Measurements from ENCODE around the gene TAF15. TPM values are rescaled to one million over a fixed set of nuclear protein-coding genes. Genes with fewer than 3 reads are reported as not detected.

Gene TAF15
- total and polyA plus RNA-seq, 8 donors: 140 to 277 (median 248) TPM

DNA sequence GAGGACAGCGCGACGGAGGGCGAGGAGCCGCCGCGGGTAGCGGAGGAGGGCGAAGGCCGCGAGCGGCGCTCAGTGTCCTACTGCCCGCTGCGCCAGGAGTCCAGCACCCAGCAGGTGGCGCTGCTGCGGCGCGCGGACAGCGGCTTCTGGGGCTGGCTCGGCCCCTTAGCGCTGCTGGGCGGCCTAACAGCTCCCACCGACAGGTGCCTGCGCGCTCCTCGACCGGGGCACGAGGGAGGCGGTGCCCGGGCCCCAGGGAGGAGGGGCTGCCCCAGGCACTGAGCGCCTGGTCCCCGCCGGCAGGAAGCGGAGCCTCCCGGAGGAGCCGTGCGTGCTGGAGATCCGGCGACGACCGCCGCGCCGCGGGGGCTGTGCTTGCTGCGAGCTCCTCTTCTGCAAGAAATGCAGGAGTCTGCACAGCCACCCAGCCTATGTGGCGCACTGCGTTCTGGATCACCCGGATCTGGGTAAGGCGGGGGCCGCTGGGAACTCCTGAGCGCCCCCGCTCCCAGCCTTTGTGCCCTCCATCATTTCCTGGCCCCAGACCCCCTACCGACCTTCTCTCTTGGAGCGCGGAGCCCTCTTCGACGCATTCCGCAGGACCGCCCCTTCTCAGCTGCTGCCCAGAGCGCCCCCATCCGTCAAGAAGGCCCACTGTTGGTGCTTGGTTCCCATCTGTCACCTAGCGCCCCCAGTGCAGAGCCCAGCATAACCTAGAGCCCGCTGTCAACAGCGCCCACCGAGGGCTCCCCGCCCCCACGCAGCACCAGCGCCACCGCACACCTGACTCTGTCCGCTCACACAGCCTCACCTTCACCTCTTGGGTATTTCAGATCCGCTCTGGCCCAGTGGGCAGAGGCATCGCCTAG, 44.9 kb upstream of the TAF15 start:
- intact Hi-C loops (cut with DNase I): loop anchor here in 1 of 2 donors (2.0 kb wide), 1 partner anchor 40 kb away; no protein-coding TSS in a partner anchor
- Histone ChIP-seq H3K4me3 (peak overlapping the region; percentile 44 to 45), H3K27me3 (peaks cover 0 to 14% of the 10 kb centered on the region in 2 donors), H3K27ac (no peak overlapping the region), H3K9me3 (no peaks in the 10 kb centered on the region), H3K4me1 (peaks cover 5 to 17% of the 10 kb centered on the region in 2 donors), H3K36me3 (no peaks in the 10 kb centered on the region)
- TF ChIP-seq, protein P1, sequence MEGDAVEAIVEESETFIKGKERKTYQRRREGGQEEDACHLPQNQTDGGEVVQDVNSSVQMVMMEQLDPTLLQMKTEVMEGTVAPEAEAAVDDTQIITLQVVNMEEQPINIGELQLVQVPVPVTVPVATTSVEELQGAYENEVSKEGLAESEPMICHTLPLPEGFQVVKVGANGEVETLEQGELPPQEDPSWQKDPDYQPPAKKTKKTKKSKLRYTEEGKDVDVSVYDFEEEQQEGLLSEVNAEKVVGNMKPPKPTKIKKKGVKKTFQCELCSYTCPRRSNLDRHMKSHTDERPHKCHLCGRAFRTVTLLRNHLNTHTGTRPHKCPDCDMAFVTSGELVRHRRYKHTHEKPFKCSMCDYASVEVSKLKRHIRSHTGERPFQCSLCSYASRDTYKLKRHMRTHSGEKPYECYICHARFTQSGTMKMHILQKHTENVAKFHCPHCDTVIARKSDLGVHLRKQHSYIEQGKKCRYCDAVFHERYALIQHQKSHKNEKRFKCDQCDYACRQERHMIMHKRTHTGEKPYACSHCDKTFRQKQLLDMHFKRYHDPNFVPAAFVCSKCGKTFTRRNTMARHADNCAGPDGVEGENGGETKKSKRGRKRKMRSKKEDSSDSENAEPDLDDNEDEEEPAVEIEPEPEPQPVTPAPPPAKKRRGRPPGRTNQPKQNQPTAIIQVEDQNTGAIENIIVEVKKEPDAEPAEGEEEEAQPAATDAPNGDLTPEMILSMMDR (IDR thresholded peaks at IDR 0.05): peak; percentile 88 to 97
- ATAC-seq (peak; percentile 96), DNase-seq (peak; percentile 81 to 98 (median 89))

DNA sequence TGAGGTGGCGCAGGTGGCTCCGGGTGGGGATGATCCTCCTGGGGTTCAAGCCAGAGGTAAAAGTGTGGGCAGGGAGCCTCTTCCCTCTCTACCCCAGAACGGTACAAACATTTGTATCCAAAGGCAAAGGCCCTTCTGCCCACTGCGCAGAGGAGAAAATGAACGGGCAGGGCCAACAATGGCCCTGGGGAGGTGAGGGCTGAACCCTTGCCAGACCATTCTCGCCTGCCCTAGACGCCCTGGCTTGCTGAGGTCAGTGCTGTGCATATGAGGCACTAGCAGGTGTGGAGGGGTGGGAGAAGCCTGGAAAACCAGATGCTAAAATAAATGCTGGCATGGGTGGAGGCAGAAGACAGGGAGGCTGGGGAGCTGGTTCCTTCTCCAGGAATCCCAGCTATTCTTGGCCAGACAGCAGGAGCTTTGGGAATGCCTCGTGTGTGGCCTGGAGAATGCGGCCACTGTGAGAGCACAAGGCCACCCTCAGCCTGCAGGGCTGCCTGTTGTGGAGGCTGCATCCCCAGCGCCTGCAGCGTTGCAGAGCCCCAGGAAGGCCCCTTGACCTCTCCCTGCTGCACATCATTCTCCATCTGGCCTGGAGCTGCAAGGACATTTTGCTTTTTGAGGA, 44.1 kb upstream of the TAF15 start:
- ATAC-seq: no peak

GRCh38 chr17:35765756-35766488, 43.4 kb upstream of the TAF15 start:
- Histone ChIP-seq H3K4me3 (no peak overlapping the region), H3K4me1 (peaks cover 5 to 17% of the 10 kb centered on the region in 2 donors), H3K9me3 (no peaks in the 10 kb centered on the region), H3K27me3 (peaks cover 0 to 14% of the 10 kb centered on the region in 2 donors), H3K36me3 (no peaks in the 10 kb centered on the region), H3K27ac (no peak overlapping the region)
- TF ChIP-seq, protein P1 (IDR thresholded peaks at IDR 0.05): no peak
- no peak for ATAC-seq
- DNase-seq: no peak
- intact Hi-C loops (cut with DNase I): loop anchor here in 1 of 2 donors (2.0 kb wide), 1 partner anchor 39 kb away; no protein-coding TSS in a partner anchor

More for the DNA sequence above, 44.1 kb upstream of the TAF15 start:
- intact Hi-C loops (cut with DNase I): loop anchor here in 1 of 2 donors (2.0 kb wide), 1 partner anchor 40 kb away; no protein-coding TSS in a partner anchor
- peak in 1 of 4 donors; percentile 29 for DNase-seq
- Histone ChIP-seq H3K36me3 (no peaks in the 10 kb centered on the region), H3K9me3 (no peaks in the 10 kb centered on the region), H3K27ac (no peak overlapping the region), H3K4me3 (no peak overlapping the region), H3K27me3 (peaks cover 0 to 14% of the 10 kb centered on the region in 2 donors), H3K4me1 (peaks cover 5 to 17% of the 10 kb centered on the region in 2 donors)
- TF ChIP-seq, protein P1 (IDR thresholded peaks at IDR 0.05): no peak

- no peaks in the 10 kb centered on the region for H3K36me3 ChIP-seq
- DNase-seq (peak in 1 of 4 donors; percentile 81), ATAC-seq (no peak)
- intact Hi-C loops (cut with DNase I): no loop called here
- no peaks in the 10 kb centered on the region for H3K9me3 ChIP-seq
- H3K4me3 ChIP-seq: no peak overlapping the region
- peaks cover 0 to 14% of the 10 kb centered on the region in 2 donors for H3K27me3 ChIP-seq
- TF ChIP-seq, protein P1 (IDR thresholded peaks at IDR 0.05): no peak
- H3K4me1 ChIP-seq: peaks cover 5 to 17% of the 10 kb centered on the region in 2 donors
- H3K27ac ChIP-seq: no peak overlapping the region
Measured at GRCh38 chr17:35766489-35766877, 42.8 kb upstream of the TAF15 start.

Data from left lung (tissue), 10 donors.